Breast epithelium (tissue), 4 donors: ENCODE results near the gene FYN. TPM values are rescaled to one million over a fixed set of nuclear protein-coding genes. Genes with fewer than 3 reads are reported as not detected.

Experiments
- DNase-seq, 2 donors: peaks; one replicate each; pipeline ENCODE4 v3.0.0-alpha.2; 2019; ENCODE audit warnings: low spot score in 2 of 2
- H3K27ac ChIP-seq, 2 donors: fragments of 200-600 bp; sonication (generic) in 1 of 2; one replicate each; pipeline ENCODE4 v1.5.1; 2016 to 2019; ENCODE audit warnings: mild to moderate bottlenecking in 1 of 2
- H3K27me3 ChIP-seq, 2 donors: fragments of 200-600 bp; sonication (generic) in 1 of 2; one replicate each; pipeline versions ENCODE4 v1.5.1 to v1.6.0; 2017 to 2019; ENCODE audit warnings: control low read depth in 1 of 2, mild to moderate bottlenecking in 1 of 2
- H3K36me3 ChIP-seq: fragments of 200-600 bp; one replicate; pipeline ENCODE4 v1.5.1; 2019
- H3K4me1 ChIP-seq, 2 donors: fragments of 200-600 bp; sonication (generic); one replicate each; pipeline ENCODE4 v1.5.1; 2016 to 2019; ENCODE audit warnings: control low read depth in 1 of 2
- H3K4me3 ChIP-seq, 3 donors: fragments of 200-600 bp; sonication (generic); 1 replicate in 2 of 3; 2 replicates in 1 of 3; pipeline ENCODE4 v1.5.1; 2016 to 2019; ENCODE audit warnings: mild to moderate bottlenecking in 3 of 3, moderate library complexity in 2 of 3
- H3K9me3 ChIP-seq, 2 donors: fragments of 200-600 bp; sonication (generic) in 1 of 2; one replicate each; pipeline ENCODE4 v1.5.1; 2016 to 2019; ENCODE audit warnings: control low read depth in 1 of 2
- CTCF ChIP-seq, 3 donors: fragments of 450-650 bp; IDR thresholded peaks; one replicate each; pipeline ENCODE4 v1.5.1; 2016 to 2017; ENCODE audit warnings: antibody characterized with exemption in 3 of 3, mild to moderate bottlenecking in 3 of 3, moderate library complexity in 3 of 3
- POLR2A ChIP-seq: fragments of 450-650 bp; IDR thresholded peaks from one replicate; pipeline ENCODE4 v1.6.1; 2016; ENCODE audit warnings: antibody characterized with exemption, mild to moderate bottlenecking, moderate library complexity
- POLR2AphosphoS5 ChIP-seq, 3 donors: sonication (generic); formaldehyde crosslinking; IDR thresholded peaks; one replicate each; pipeline ENCODE4 v1.6.1; 2017; ENCODE audit warnings: antibody characterized with exemption in 3 of 3
- intact Hi-C: fragments of 100-400 bp; cut with DNase I; formaldehyde crosslinking; loops from one replicate; pipeline ENCODE4 v1.15.1; 2023; ENCODE audit warnings: low total_unique reads
- total RNA-seq, 3 donors: library from RNA; depleted of rRNA; stranded (reverse); fragments of >200 nt; gene quantifications; one replicate each; pipeline ENCODE4 v1.1.0, GENCODE V29; 2016

Gene FYN
- total RNA-seq, 3 donors from 2014 or later, result 44.8 to 209 (median 111) TPM

DNA sequence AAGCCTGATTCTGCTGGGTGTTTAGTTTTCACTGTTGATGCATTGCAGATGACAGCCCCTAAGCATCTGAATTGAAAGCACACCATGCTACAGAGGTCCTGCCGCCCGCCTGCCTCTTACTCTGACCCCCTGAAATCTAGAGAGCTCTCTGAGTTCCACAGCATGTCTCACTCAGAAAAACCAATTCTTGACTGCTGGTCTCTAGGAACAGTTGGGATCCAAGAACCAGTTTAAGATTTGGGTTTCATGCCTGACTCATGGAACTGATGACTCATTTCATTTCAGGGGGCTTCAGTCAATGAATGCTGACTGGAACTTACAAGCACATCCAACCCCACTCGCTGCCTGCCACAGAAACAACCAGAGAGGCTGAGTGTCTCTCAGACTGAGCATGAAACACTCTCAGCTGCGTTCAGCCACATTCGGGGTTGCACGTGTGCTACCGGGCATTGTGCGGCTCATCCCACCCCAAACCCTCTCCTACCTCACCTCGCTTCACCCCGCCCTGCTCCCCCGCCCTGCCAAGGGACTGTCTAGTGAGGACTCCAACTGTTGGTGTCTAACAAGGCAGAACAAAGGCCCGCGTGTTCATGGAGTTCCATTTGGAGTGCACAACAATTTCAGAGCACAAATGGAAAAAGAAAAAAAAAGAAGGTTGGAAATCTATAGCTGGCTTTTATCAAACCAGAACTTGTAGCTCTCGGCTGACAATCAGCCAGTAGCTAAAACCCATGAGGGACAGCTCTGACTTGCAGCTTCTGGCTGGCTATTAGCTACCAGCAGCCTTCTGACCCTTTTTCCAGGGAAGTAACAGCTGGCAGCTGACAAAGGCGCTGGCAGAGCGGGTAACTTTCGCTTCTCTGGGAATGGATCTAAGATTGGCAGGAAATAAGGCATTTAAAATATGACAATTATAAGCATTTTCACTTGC is 247.5 kb downstream of the FYN start:
- no peak for TF ChIP-seq CTCF (IDR thresholded peaks at IDR 0.05)
- TF ChIP-seq POLR2A, result no peak
- TF ChIP-seq POLR2AphosphoS5 (IDR thresholded peaks at IDR 0.05), result peak in 1 of 3 donors; percentile 19
- Histone ChIP-seq H3K27me3 (no peaks in the 10 kb centered on the region), H3K36me3 (no peaks in the 10 kb centered on the region), H3K4me1 (no peaks in the 10 kb centered on the region), H3K4me3 (peak overlapping the region; percentile 16 to 49 (median 18)), H3K27ac (peak overlapping the region; percentile 39 to 52), H3K9me3 (no peaks in the 10 kb centered on the region)
- no peak for DNase-seq
- intact Hi-C loops, result no loop called here

- no peak for DNase-seq
- no peak overlapping the region for H3K4me3 ChIP-seq
- intact Hi-C loops, result no loop called here
- H3K27me3 ChIP-seq, result no peaks in the 10 kb centered on the region
- no peaks in the 10 kb centered on the region for H3K4me1 ChIP-seq
- peak overlapping the region; percentile 39 to 52 for H3K27ac ChIP-seq
- TF ChIP-seq POLR2A (no peak), CTCF (IDR thresholded peaks at IDR 0.05) (no peak), POLR2AphosphoS5 (IDR thresholded peaks at IDR 0.05) (no peak)
- H3K36me3 ChIP-seq, result no peaks in the 10 kb centered on the region
- no peaks in the 10 kb centered on the region for H3K9me3 ChIP-seq
These were observed 248.2 kb downstream of the FYN start for GRCh38 chr6:111625099-111625416.

DNA sequence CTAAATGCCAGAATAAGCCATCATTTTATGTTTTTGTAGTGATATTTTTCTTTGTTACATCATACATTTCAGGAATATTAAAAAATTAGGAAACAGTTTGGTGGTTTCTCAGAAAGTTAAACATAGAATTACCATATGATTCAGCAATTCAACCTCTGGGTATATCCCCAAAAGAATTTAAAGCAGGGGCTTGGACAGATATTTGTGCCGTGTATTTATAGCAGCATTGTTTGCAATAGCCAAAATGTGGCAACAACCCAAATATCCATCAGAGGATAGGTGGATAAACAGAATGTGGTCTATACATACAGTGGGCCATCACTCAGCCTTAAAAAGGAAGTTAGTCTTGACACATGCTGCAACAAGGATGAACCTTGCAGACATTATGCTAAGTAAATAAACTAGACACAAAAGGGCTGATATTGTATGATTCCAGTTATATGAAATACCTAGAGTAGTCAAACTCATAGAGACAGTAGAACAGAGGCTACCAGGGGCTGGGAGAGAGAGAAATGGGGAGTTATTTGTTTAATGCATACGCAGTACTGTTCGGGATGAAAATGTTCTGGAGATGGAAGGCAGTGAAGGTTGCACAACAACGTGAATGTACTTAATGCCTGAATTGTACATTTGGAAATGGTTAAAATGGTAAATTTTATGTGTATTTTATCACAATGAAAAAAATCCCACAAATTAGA is 248.7 kb downstream of the FYN start:
- Histone ChIP-seq H3K4me3 (no peak overlapping the region), H3K27me3 (no peaks in the 10 kb centered on the region), H3K4me1 (no peaks in the 10 kb centered on the region), H3K9me3 (no peaks in the 10 kb centered on the region), H3K36me3 (no peaks in the 10 kb centered on the region), H3K27ac (peak overlapping the region in 1 of 2 donors; percentile 39)
- TF ChIP-seq CTCF (IDR thresholded peaks at IDR 0.05), result no peak
- no peak for TF ChIP-seq POLR2AphosphoS5 (IDR thresholded peaks at IDR 0.05)
- no peak for TF ChIP-seq POLR2A
- intact Hi-C loops, result no loop called here
- no peak for DNase-seq

- H3K27me3 ChIP-seq, result no peaks in the 10 kb centered on the region
- H3K27ac ChIP-seq, result peak overlapping the region in 1 of 2 donors; percentile 30
- no peak for DNase-seq
- no peak for TF ChIP-seq POLR2A
- TF ChIP-seq POLR2AphosphoS5 (IDR thresholded peaks at IDR 0.05), result no peak
- intact Hi-C loops, result no loop called here
- no peak overlapping the region for H3K4me3 ChIP-seq
- H3K36me3 ChIP-seq, result no peaks in the 10 kb centered on the region
- no peaks in the 10 kb centered on the region for H3K4me1 ChIP-seq
- H3K9me3 ChIP-seq, result no peaks in the 10 kb centered on the region
These were observed 250.1 kb downstream of the FYN start for GRCh38 chr6:111623046-111623718.

DNA sequence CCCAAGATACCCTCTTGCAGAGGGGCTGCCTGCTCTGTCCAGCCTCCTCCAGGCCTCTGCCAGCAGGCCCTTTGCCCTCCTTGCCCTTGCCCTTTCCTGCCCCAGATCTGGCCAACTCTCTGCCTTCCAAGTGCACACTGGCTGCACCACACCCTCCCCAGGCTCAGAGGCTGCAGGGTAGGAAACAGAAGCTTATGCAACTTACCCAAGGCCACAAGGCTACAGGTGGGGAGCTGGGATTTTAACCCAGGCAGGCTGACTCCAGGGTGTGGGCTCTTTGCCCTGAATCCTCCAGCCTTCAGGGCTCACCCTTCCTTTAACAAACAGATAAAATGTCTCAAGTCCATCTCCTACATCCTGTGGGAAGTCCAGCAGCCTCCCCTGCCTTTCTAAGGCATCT is 253.1 kb downstream of the FYN start:
- intact Hi-C loops, result no loop called here
- DNase-seq, result no peak
- H3K27me3 ChIP-seq, result no peaks in the 10 kb centered on the region
- TF ChIP-seq POLR2AphosphoS5 (IDR thresholded peaks at IDR 0.05) (no peak), POLR2A (no peak), CTCF (IDR thresholded peaks at IDR 0.05) (no peak)
- no peaks in the 10 kb centered on the region for H3K36me3 ChIP-seq
- H3K9me3 ChIP-seq, result no peaks in the 10 kb centered on the region
- H3K4me3 ChIP-seq, result no peak overlapping the region
- no peaks in the 10 kb centered on the region for H3K4me1 ChIP-seq
- H3K27ac ChIP-seq, result no peak overlapping the region
